GM12865 (cell line): ENCODE results near the gene DNAH3.

Experiments used
- DNase-seq: peaks from one replicate; pipeline ENCODE4 v3.0.0; 2010; ENCODE audit warnings: low read depth
- H3K4me3 ChIP-seq: 2 replicates; pipeline ENCODE4 v1.5.1; 2011; ENCODE audit warnings: mild to moderate bottlenecking, low read depth, low read length, control low read depth
- TF ChIP-seq, protein P1 (sequence below): IDR thresholded peaks from 2 replicates; pipeline ENCODE4 v1.5.1; 2011; ENCODE audit warnings: low read length, control low read depth, low read depth, inconsistent platforms; ENCODE audit not compliant: insufficient read depth; ENCODE audit errors: missing control alignments

The DNAH3 gene

GRCh38 chr16:20911361-20911760 lies 239.3 kb downstream of the DNAH3 start:
- H3K4me3 ChIP-seq = no peak overlapping the region
- DNase-seq = no peak
- TF ChIP-seq, protein P1, sequence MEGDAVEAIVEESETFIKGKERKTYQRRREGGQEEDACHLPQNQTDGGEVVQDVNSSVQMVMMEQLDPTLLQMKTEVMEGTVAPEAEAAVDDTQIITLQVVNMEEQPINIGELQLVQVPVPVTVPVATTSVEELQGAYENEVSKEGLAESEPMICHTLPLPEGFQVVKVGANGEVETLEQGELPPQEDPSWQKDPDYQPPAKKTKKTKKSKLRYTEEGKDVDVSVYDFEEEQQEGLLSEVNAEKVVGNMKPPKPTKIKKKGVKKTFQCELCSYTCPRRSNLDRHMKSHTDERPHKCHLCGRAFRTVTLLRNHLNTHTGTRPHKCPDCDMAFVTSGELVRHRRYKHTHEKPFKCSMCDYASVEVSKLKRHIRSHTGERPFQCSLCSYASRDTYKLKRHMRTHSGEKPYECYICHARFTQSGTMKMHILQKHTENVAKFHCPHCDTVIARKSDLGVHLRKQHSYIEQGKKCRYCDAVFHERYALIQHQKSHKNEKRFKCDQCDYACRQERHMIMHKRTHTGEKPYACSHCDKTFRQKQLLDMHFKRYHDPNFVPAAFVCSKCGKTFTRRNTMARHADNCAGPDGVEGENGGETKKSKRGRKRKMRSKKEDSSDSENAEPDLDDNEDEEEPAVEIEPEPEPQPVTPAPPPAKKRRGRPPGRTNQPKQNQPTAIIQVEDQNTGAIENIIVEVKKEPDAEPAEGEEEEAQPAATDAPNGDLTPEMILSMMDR = no peak

DNA sequence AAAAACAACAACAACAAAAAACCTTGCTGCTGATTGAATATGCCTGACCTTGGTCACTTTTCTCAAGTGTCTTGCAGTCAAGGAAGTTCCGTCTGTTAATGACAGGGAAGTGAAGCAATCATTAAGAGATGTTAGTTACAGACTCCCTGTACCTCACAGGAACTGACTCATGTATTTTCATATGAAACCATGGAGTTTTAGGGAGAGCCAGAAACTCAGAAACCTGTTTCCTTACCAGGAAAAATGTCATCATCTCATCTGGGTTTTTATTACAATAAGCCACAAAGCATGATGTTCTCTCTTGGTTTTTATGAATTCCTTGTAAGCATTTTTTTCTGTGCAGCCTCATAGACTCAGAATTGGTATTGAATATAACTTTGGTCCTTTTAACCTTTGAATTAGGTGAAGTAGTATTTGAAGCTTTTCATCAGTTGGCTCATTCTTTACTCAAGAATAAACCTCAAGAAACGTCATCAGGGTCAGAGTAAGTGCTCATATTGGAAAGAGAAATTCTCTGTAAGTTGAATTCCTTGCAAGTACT lies 239.8 kb downstream of the DNAH3 start:
- TF ChIP-seq, protein P1 = no peak
- no peak for DNase-seq

GRCh38 chr16:20906341-20907255 lies 244.0 kb downstream of the DNAH3 start:
- H3K4me3 ChIP-seq = no peak overlapping the region
- TF ChIP-seq, protein P1 = no peak
- DNase-seq = no peak

More for the DNA sequence above, 239.8 kb downstream of the DNAH3 start:
- no peak overlapping the region for H3K4me3 ChIP-seq

DNA sequence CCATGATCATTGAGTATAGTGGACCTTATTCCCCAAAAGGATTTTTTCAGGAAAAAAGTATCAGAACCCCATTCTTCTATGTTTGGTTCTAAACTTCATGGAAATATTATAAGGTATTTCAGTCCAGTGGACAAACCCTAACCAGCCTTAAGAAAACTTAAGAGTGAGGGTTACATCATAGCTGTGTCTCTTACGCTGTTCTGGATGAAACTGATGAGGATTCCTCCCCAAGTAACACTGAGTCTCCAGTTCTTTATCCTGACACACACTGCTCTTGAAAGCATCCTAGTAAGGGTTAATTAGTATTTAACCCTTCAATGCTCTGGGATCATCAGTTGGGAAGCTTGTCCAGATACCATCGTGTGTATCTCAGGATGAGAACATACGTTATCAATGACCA lies 245.1 kb downstream of the DNAH3 start:
- DNase-seq = no peak
- no peak overlapping the region for H3K4me3 ChIP-seq
- TF ChIP-seq, protein P1 = no peak

DNA sequence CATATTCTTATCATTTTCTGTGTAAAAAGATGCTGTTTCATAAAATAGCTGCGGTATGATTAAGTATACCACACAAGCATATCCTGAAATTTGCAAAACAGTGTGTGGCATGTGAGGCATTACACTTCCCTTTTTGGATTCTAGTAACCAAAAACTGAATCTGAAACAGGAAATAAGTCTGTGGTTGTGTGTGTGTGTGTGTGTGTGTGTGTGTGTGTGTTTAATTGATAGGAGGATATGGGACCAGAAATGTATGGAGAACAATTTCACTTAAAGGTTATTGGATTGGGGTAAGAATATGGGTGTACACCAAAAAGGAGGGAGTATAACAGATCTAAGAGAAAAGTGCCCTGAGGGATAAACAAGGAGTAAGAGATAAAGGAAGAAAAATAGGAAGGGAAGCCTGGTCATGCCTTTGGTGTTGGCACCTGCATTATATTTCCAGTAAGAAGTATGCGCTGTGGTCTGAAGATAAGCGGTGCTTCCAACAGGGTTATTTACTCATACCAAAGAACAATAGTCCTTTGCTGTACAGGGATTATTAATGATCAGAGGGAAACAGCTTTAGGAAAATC lies 246.1 kb downstream of the DNAH3 start:
- H3K4me3 ChIP-seq = no peak overlapping the region
- DNase-seq = peak; percentile 76
- TF ChIP-seq, protein P1 = no peak

DNA sequence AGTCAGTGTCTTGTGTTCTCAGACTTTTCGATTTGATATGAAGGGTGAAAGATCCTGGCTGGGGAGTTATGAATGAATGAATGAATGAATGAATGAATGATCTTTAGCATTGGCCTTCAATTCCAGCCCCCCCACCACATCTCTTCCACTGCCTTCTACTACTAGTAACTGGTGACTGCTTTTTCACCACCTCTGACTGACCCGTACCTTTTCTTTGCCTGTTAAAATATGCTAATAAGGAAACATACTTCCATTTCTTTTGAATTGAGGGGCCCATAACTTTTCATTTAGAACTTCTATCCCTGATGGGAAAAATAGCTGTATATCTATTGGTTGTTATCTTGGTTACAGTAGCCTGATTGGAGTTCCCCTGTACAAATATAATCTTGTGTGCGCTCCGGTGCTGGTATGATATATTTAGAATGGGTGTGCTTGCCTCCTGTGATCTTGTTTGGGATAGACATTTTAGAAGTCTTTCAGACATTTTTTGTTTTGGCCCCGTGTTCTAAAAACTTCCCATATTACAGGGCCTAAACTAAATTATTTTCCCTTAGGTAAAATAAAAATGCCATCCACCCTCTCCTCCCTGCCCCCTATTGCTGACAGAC lies 246.6 kb downstream of the DNAH3 start:
- no peak overlapping the region for H3K4me3 ChIP-seq
- TF ChIP-seq, protein P1 = no peak

More for the DNA sequence above, 246.6 kb downstream of the DNAH3 start:
- DNase-seq = no peak
